Endothelial cell of umbilical vein (primary cell): Measurements from ENCODE around the gene MPND. TPM values are rescaled to one million over a fixed set of nuclear protein-coding genes. Genes with fewer than 3 reads are reported as not detected.

Experiments
- BruUV-seq: library from RNA; stranded (reverse); fragments of 400-500 nt; replicated peaks from 2 replicates; lab custom pipeline; 2021; lab: Mats Ljungman, UMichigan
- CTCF ChIA-PET: fragments of 300-600, 350-600 bp; sonication (Branson Sonifier 250); formaldehyde crosslinking; loops from one replicate; lab custom pipeline; 2021; ENCODE audit warnings: antibody characterized with exemption, inconsistent platforms; lab: Charles Lee
- POLR2A ChIA-PET: fragments of 300-600, 350-600 bp; sonication (Branson Sonifier 250); formaldehyde crosslinking; loops from one replicate; lab custom pipeline; 2021; ENCODE audit warnings: antibody characterized with exemption, inconsistent platforms; lab: Charles Lee
- DNase-seq: peaks from one replicate; pipeline ENCODE4 v3.0.0-alpha.2; 2011; ENCODE audit warnings: low read depth, low spot score
- FAIRE-seq: peaks from 2 replicates; lab custom pipeline; 2011; peaks lifted over from hg19 to GRCh38; lab: Jason Lieb, UNC
- H2AFZ ChIP-seq: 2 replicates; pipeline ENCODE4 v1.6.0; 2012; ENCODE audit warnings: low read depth, low read length, control low read depth, inconsistent platforms
- H3K27ac ChIP-seq: 2 replicates; pipeline ENCODE4 v1.5.1; 2011; ENCODE audit warnings: low read depth, mild to moderate bottlenecking, control low read depth, low read length, moderate library complexity; ENCODE audit not compliant: insufficient read depth
- H3K27me3 ChIP-seq, 2 experiments: 2 replicates each; pipeline versions ENCODE4 v1.6.0 to v1.6.1; 2011; ENCODE audit warnings: low read length in 2 of 2, mixed read lengths in 1 of 2; ENCODE audit not compliant: control insufficient read depth in 2 of 2, insufficient read depth in 2 of 2
- H3K36me3 ChIP-seq, 2 experiments: 2 replicates in 1 of 2; 3 replicates in 1 of 2; pipeline ENCODE4 v1.5.1; 2011; ENCODE audit warnings: low read length in 2 of 2, mild to moderate bottlenecking in 1 of 2, moderate library complexity in 1 of 2; ENCODE audit not compliant: control insufficient read depth in 2 of 2, insufficient read depth in 2 of 2; ENCODE audit errors: extremely low read depth in 1 of 2
- H3K4me1 ChIP-seq: 3 replicates; pipeline ENCODE4 v1.5.1; 2011; ENCODE audit warnings: mild to moderate bottlenecking, low read length; ENCODE audit not compliant: control insufficient read depth, insufficient read depth; ENCODE audit errors: extremely low read depth
- H3K4me2 ChIP-seq: 2 replicates; pipeline ENCODE4 v1.6.1; 2011; ENCODE audit warnings: low read length, control low read depth, mixed read lengths; ENCODE audit not compliant: insufficient read depth
- H3K4me3 ChIP-seq, 3 experiments: fragments of 200-600 bp in 1 of 3; sonication (generic), shearing (Covaris generic) in 1 of 3; replicated peaks in 1 of 3; 2 replicates each; pipeline ENCODE4 v1.5.1; 2011 to 2016; ENCODE audit warnings: control low read depth in 3 of 3, low read length in 3 of 3, mild to moderate bottlenecking in 2 of 3, inconsistent platforms in 1 of 3, low read depth in 1 of 3, moderate library complexity in 1 of 3; ENCODE audit not compliant: insufficient read depth in 1 of 3
- H3K79me2 ChIP-seq: 2 replicates; pipeline ENCODE4 v1.6.0; 2012; ENCODE audit warnings: low read length, inconsistent platforms; ENCODE audit not compliant: control insufficient read depth, insufficient read depth
- H3K9ac ChIP-seq: replicated peaks from 2 replicates; pipeline ENCODE3; 2011; ENCODE audit warnings: low read length, control low read depth; ENCODE audit not compliant: insufficient read depth; ENCODE audit errors: extremely low read depth
- H3K9me1 ChIP-seq: replicated peaks from 3 replicates; pipeline ENCODE4 v1.6.0; 2011; ENCODE audit warnings: mild to moderate bottlenecking, low read length; ENCODE audit not compliant: control insufficient read depth, insufficient read depth; ENCODE audit errors: extremely low read depth
- H3K9me3 ChIP-seq: replicated peaks from 2 replicates; pipeline ENCODE4 v1.5.1; 2012; ENCODE audit warnings: low read length, inconsistent platforms; ENCODE audit not compliant: control insufficient read depth, insufficient read depth
- H4K20me1 ChIP-seq: replicated peaks from 2 replicates; pipeline ENCODE3; 2011; ENCODE audit warnings: mild to moderate bottlenecking, low read length; ENCODE audit not compliant: control insufficient read depth, insufficient read depth; ENCODE audit errors: extremely low read depth
- EZH2 ChIP-seq: IDR thresholded peaks from 2 replicates; pipeline ENCODE4 v1.6.1; 2012; ENCODE audit warnings: borderline replicate concordance, low read depth, mild to moderate bottlenecking, moderate library complexity, low read length, inconsistent platforms; ENCODE audit not compliant: severe bottlenecking
- FOS ChIP-seq: IDR thresholded peaks from 2 replicates; pipeline ENCODE4 v1.6.1; 2011; ENCODE audit warnings: mild to moderate bottlenecking, low read length, moderate library complexity, borderline replicate concordance; ENCODE audit not compliant: insufficient read depth
- GATA2 ChIP-seq: IDR thresholded peaks from 2 replicates; pipeline ENCODE4 v1.7.0; 2011; ENCODE audit warnings: low read depth, mild to moderate bottlenecking, moderate library complexity, mixed read lengths, low read length; ENCODE audit not compliant: insufficient read length, insufficient read depth
- JUN ChIP-seq: IDR thresholded peaks from 2 replicates; pipeline ENCODE4 v1.6.1; 2011; ENCODE audit warnings: borderline replicate concordance, low read depth; ENCODE audit not compliant: insufficient read length, insufficient read depth
- MYC ChIP-seq: IDR thresholded peaks from one replicate; pipeline ENCODE4 v1.6.1; 2011; ENCODE audit warnings: mild to moderate bottlenecking, low read depth, low read length
- POLR2A ChIP-seq: IDR thresholded peaks from 2 replicates; pipeline ENCODE4 v1.6.1; 2012; ENCODE audit warnings: low read depth, mild to moderate bottlenecking, control low read depth, low read length
- POLR2AphosphoS5 ChIP-seq: IDR thresholded peaks from 2 replicates; pipeline ENCODE4 v1.6.1; 2012; ENCODE audit warnings: low read depth, mild to moderate bottlenecking, control low read depth, low read length, moderate library complexity; ENCODE audit not compliant: insufficient read depth
- dilution Hi-C: fragments of 300-500 bp; cut with MboI; formaldehyde crosslinking; loops from one replicate; pipeline ENCODE4 v1.15.0; 2019; ENCODE audit warnings: low sequenced_read_pairs; ENCODE audit not compliant: extremely low pct_ligation_motif_present
- intact Hi-C: fragments of 100-400 bp; cut with micrococcal nuclease; formaldehyde crosslinking; loops from one replicate; pipeline ENCODE4 v1.10.0; 2022
- polyA plus RNA-seq, 4 experiments: library from polyadenylated mRNA; depleted of rRNA in 3 of 4; stranded (reverse) in 3 of 4; unstranded in 1 of 4; fragments of >200 nt; gene quantifications; 2 replicates each; pipeline versions ENCODE4 v1.2.1 to v1.2.3, GENCODE V29; 2011 to 2012; ENCODE audit warnings: missing spikeins in 1 of 4
- total RNA-seq: library from RNA; stranded (reverse); gene quantifications from 2 replicates; pipeline ENCODE4 v1.2.3, GENCODE V29; 2021
- TF ChIP-seq, protein P1 (sequence below): IDR thresholded peaks from 2 replicates; pipeline ENCODE4 v1.6.1; 2011; ENCODE audit not compliant: insufficient read depth, insufficient read length
- TF ChIP-seq, protein P2 (sequence below), 2 donors: IDR thresholded peaks; 1 replicate in 1 of 2; 2 replicates in 1 of 2; pipeline ENCODE4 v1.5.1; 2011; ENCODE audit warnings: low read length in 2 of 2, mild to moderate bottlenecking in 2 of 2, moderate library complexity in 2 of 2, control low read depth in 1 of 2, inconsistent platforms in 1 of 2, low read depth in 1 of 2; ENCODE audit not compliant: insufficient read depth in 1 of 2; ENCODE audit errors: extremely low read depth in 1 of 2

MPND gene
- total and polyA plus RNA-seq, 2 donors (not counting 3 experiments of a cell fraction or from before 2014, with no cell fraction given), result 14.8 to 21.1 TPM

DNA sequence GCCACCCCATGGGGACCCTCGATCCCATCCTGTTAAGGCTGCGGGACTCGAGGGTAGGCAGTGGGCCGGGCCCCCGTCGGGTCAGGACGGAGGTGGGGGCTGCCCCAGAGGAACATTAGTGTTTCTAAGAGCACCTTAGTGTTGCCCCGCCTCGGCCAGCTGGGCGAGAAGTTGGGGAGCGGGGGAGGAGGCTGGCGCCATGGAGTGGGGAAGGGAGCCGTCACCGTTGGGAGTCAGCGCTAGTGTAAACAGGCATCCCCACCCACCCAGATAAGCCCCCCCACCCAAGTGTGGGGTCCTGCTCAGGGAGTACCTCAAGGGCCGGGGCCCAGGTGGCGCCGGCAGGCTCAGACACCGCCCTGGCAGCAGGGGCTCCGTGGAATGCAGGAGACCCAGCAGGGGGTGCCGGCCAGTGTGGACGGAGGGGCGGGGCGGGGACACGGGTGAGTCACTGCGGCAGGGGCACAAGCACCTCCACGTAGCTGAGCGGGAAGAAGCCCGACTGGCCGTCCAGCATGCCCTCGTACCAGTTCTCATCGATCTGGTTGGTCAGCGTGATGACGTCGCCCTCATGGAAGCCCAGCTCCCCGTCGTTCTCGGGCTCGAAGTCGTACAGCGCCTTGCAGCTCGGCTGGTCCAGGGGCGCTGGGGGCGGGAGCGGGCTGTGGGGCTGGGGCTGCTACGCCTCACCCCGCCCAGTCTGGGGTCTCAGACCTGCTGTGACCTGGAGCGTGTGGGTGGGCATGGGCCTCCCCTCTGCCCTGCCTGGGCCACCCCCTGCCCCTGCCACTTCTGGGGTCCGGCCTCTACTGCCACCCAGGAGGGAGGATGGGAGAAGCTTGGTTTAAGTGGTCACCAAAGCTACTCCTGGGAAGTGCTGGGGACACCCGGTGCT lies 18.0 kb downstream of the MPND start:
- H3K79me2 ChIP-seq, result no peaks in the 10 kb centered on the region
- CTCF ChIA-PET, result interaction anchor here (2.6 kb wide), 1 partner anchor 9 kb away, joined by 12 read pairs; no protein-coding TSS in a partner anchor
- POLR2A ChIA-PET, result no interaction called here
- no peaks in the 10 kb centered on the region for H4K20me1 ChIP-seq
- intact Hi-C loops (no loop called here), dilution Hi-C loops (loop anchor here (10.0 kb wide), 1 partner anchor 53 kb away; no protein-coding TSS in a partner anchor)
- no peak overlapping the region for H3K9ac ChIP-seq
- no peak overlapping the region for H3K4me2 ChIP-seq
- no peak overlapping the region for H3K27ac ChIP-seq
- no peak overlapping the region for H2AFZ ChIP-seq
- no peaks in the 10 kb centered on the region for H3K9me1 ChIP-seq
- H3K36me3 ChIP-seq, result peaks cover 5 to 69% of the 10 kb centered on the region in 2 experiments
- DNase-seq (no peak), FAIRE-seq (no peak)
- no peak overlapping the region for H3K4me3 ChIP-seq
- no peak for TF ChIP-seq MYC
- no peak for TF ChIP-seq JUN
- TF ChIP-seq, protein P1, sequence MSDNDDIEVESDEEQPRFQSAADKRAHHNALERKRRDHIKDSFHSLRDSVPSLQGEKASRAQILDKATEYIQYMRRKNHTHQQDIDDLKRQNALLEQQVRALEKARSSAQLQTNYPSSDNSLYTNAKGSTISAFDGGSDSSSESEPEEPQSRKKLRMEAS, result no peak
- TF ChIP-seq FOS, result no peak
- no peak for TF ChIP-seq EZH2
- TF ChIP-seq, protein P2, sequence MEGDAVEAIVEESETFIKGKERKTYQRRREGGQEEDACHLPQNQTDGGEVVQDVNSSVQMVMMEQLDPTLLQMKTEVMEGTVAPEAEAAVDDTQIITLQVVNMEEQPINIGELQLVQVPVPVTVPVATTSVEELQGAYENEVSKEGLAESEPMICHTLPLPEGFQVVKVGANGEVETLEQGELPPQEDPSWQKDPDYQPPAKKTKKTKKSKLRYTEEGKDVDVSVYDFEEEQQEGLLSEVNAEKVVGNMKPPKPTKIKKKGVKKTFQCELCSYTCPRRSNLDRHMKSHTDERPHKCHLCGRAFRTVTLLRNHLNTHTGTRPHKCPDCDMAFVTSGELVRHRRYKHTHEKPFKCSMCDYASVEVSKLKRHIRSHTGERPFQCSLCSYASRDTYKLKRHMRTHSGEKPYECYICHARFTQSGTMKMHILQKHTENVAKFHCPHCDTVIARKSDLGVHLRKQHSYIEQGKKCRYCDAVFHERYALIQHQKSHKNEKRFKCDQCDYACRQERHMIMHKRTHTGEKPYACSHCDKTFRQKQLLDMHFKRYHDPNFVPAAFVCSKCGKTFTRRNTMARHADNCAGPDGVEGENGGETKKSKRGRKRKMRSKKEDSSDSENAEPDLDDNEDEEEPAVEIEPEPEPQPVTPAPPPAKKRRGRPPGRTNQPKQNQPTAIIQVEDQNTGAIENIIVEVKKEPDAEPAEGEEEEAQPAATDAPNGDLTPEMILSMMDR (IDR thresholded peaks at IDR 0.05; ENCODE audit: extremely low read depth in 1 of 2, insufficient read depth in 1 of 2, low read depth in 1 of 2, low read length in 2 of 2), result no peak
- no peak for TF ChIP-seq POLR2A
- TF ChIP-seq GATA2, result no peak
- TF ChIP-seq POLR2AphosphoS5, result no peak
- no peaks in the 10 kb centered on the region for H3K4me1 ChIP-seq
- H3K27me3 ChIP-seq, result no peaks in the 10 kb centered on the region
- no peaks in the 10 kb centered on the region for H3K9me3 ChIP-seq
- BruUV-seq, result no TSS peak
